B cell (primary cell): ENCODE results near the gene EFCAB9. TPM values are rescaled to one million over a fixed set of nuclear protein-coding genes. Genes with fewer than 3 reads are reported as not detected.

ENCODE experiments used
- ATAC-seq: fragments of 200-7000 bp; cut with Tn5 transposase; one replicate; pipeline ENCODE4 v1.10.0; 2021; ENCODE audit warnings: low read depth, mild to moderate bottlenecking, moderate number of reproducible peaks, moderate library complexity
- CTCF ChIA-PET: fragments of 350-600 bp; sonication (Branson Sonifier 250); formaldehyde crosslinking; loops from one replicate; lab custom pipeline; 2021; ENCODE audit warnings: antibody characterized with exemption, inconsistent platforms; lab: Charles Lee
- POLR2A ChIA-PET: fragments of 350-600 bp; sonication (Branson Sonifier 250); formaldehyde crosslinking; loops from one replicate; lab custom pipeline; 2021; ENCODE audit warnings: antibody characterized with exemption; lab: Charles Lee
- DNase-seq: peaks from one replicate; pipeline ENCODE4 v3.0.0; 2013
- H2AFZ ChIP-seq: 2 replicates; pipeline ENCODE4 v1.6.1; 2012; ENCODE audit warnings: mild to moderate bottlenecking, low read depth, low read length; ENCODE audit not compliant: insufficient read depth, poor library complexity, severe bottlenecking
- H3K27ac ChIP-seq, 2 donors: 1 replicate in 1 of 2; 2 replicates in 1 of 2; pipeline ENCODE4 v1.5.1; 2012 to 2013; ENCODE audit warnings: low read length in 2 of 2, mild to moderate bottlenecking in 2 of 2, moderate library complexity in 1 of 2
- H3K27me3 ChIP-seq, 4 experiments: fragments of 200-600 bp in 1 of 4; sonication (generic) in 1 of 4; replicated peaks in 1 of 4; 1 replicate in 2 of 4; 2 replicates in 2 of 4; pipeline versions ENCODE4 v1.6.1 to v1.7.0; 2013 to 2016; ENCODE audit warnings: low read length in 3 of 4, mild to moderate bottlenecking in 2 of 4, mixed read lengths in 1 of 4, moderate library complexity in 1 of 4; ENCODE audit not compliant: insufficient read depth in 4 of 4, control insufficient read depth in 3 of 4; ENCODE audit errors: control extremely low read depth in 1 of 4
- H3K36me3 ChIP-seq, 2 experiments: replicated peaks in 1 of 2; 1 replicate in 1 of 2; 2 replicates in 1 of 2; pipeline versions ENCODE4 v1.6.1 to v1.7.1; 2013; ENCODE audit warnings: low read length in 1 of 2; ENCODE audit not compliant: insufficient read depth in 2 of 2, control insufficient read depth in 1 of 2; ENCODE audit errors: control extremely low read depth in 1 of 2, extremely low read depth in 1 of 2
- H3K4me1 ChIP-seq, 2 donors: fragments of 200-600 bp in 1 of 2; sonication (generic) in 1 of 2; 1 replicate in 1 of 2; 2 replicates in 1 of 2; pipeline versions ENCODE4 v1.5.1 to v1.6.1; 2013 to 2017; ENCODE audit warnings: low read length in 2 of 2; ENCODE audit not compliant: control insufficient read depth in 2 of 2, insufficient read depth in 2 of 2
- H3K4me2 ChIP-seq: replicated peaks from 2 replicates; pipeline ENCODE3; 2012; ENCODE audit warnings: mild to moderate bottlenecking, low read depth, low read length; ENCODE audit not compliant: poor library complexity, severe bottlenecking
- H3K4me3 ChIP-seq, 5 experiments: fragments of 200-600 bp in 1 of 5; sonication (generic) in 1 of 5; 1 replicate in 3 of 5; 2 replicates in 2 of 5; pipeline versions ENCODE4 v1.5.1 to v1.7.0; 2011 to 2016; ENCODE audit warnings: low read length in 4 of 5, mild to moderate bottlenecking in 4 of 5, low read depth in 2 of 5, control low read depth in 1 of 5, moderate library complexity in 1 of 5; ENCODE audit not compliant: insufficient read depth in 1 of 5; ENCODE audit errors: control extremely low read depth in 1 of 5, extremely low read depth in 1 of 5
- H3K79me2 ChIP-seq: fragments of 200-600 bp; sonication (generic); one replicate; pipeline ENCODE4 v1.6.0; 2016; ENCODE audit warnings: low read length; ENCODE audit not compliant: control insufficient read depth, insufficient read depth
- H3K9ac ChIP-seq: fragments of 200-600 bp; sonication (generic); 2 replicates; pipeline ENCODE4 v1.6.1; 2017; ENCODE audit warnings: mild to moderate bottlenecking, low read length, moderate library complexity
- H3K9me3 ChIP-seq, 3 donors: one replicate each; pipeline versions ENCODE4 v1.6.1 to v1.7.1; 2013; ENCODE audit warnings: low read length in 2 of 3; ENCODE audit not compliant: control insufficient read depth in 2 of 3, insufficient read depth in 1 of 3; ENCODE audit errors: control extremely low read depth in 1 of 3
- H4K20me1 ChIP-seq: 2 replicates; pipeline ENCODE4 v1.6.0; 2012; ENCODE audit warnings: mild to moderate bottlenecking, low read length; ENCODE audit not compliant: insufficient read depth, control insufficient read depth, poor library complexity, severe bottlenecking
- H3K27ac Mint-ChIP-seq: one replicate; pipeline ENCODE4 v1.8.0; 2021; ENCODE audit warnings: mixed read lengths
- H3K27me3 Mint-ChIP-seq: one replicate; pipeline ENCODE4 v1.8.0; 2021; ENCODE audit warnings: mixed read lengths
- H3K4me1 Mint-ChIP-seq: one replicate; pipeline ENCODE4 v1.8.0; 2021; ENCODE audit warnings: mixed read lengths
- H3K4me3 Mint-ChIP-seq: one replicate; pipeline ENCODE4 v1.8.0; 2021; ENCODE audit warnings: mixed read lengths
- H3K9me3 Mint-ChIP-seq: one replicate; pipeline ENCODE4 v1.8.0; 2022; ENCODE audit warnings: mixed read lengths; ENCODE audit not compliant: insufficient read depth
- EZH2 ChIP-seq: IDR thresholded peaks from 2 replicates; pipeline ENCODE4 v1.6.1; 2012; ENCODE audit warnings: borderline replicate concordance, low read depth, mild to moderate bottlenecking, moderate library complexity, low read length; ENCODE audit not compliant: insufficient read depth, poor library complexity, severe bottlenecking
- WGBS: methylation state at CpG from one replicate; pipeline ENCODE4 v1.1.5; 2013; ENCODE audit warnings: missing lambda C conversion rate; ENCODE audit not compliant: insufficient coverage; 5-methylcytosine and 5-hydroxymethylcytosine counted together
- intact Hi-C: fragments of 100-400 bp; cut with micrococcal nuclease; formaldehyde crosslinking; loops from one replicate; pipeline ENCODE4 v1.10.0; 2022
- polyA plus RNA-seq: library from polyadenylated mRNA; depleted of rRNA; stranded (reverse); fragments of >200 nt; gene quantifications from 2 replicates; pipeline ENCODE4 v1.2.3, GENCODE V29; 2012
- total RNA-seq, 2 donors: library from RNA; stranded (reverse); fragments of 120-200 nt in 1 of 2; gene quantifications; 1 replicate in 1 of 2; 2 replicates in 1 of 2; pipeline versions ENCODE4 v1.2.3 to v1.2.4, GENCODE V29; 2013 to 2022
- TF ChIP-seq, protein P1 (sequence below): fragments of 200-600 bp; IDR thresholded peaks from one replicate; pipeline ENCODE4 v1.8.0; 2022; ENCODE audit warnings: antibody characterized with exemption, mild to moderate bottlenecking

Gene EFCAB9
- total and polyA plus RNA-seq, 2 donors (not counting 1 experiment from before 2014, with no cell fraction given): not detected

DNA sequence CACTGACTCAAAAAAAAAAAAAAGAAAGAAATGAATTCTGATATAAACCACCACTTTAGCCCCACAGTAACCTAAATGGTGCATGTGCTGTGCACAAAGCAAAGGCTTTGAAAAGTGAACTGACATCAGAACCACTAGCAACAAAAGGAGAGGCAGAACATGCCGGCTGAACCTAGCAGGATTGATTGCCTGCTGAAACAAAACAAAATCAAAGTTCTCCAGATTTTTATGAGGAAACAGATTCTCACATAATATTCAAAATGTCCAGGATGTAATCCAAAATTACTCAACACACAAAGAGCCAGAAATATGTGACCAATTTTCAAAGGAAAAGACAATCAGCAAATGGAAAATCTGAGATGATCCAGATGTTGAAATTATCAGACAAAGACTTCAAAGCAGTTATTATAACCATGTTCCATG lies 51.7 kb downstream of the EFCAB9 start:
- peaks cover 2% of the 10 kb centered on the region for H3K4me1 Mint-ChIP-seq
- peaks cover 48% of the 10 kb centered on the region for H3K79me2 ChIP-seq

DNA sequence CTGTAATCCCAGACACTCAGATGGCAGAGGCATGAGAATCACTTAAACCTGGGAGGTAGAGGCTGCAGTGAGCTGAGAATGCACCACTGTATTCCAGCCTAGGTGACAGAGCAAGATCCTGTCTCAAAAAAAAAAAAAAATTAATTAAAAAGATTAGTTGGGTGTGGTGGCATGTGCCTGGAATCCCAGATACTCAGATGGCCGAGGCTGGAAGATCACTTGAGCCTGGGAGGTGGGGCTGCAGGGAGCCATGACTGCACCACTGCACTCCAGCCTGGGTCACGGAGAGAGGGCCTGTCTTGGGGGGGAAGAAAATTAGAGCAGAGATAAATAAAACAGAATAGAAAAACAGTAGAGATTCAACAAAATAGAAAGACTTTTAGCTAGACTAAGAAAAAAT lies 54.7 kb downstream of the EFCAB9 start:
- Histone ChIP-seq H2AFZ (no peak overlapping the region), H3K4me2 (no peak overlapping the region), H4K20me1 (peaks cover 4% of the 10 kb centered on the region), H3K9me3 (peaks cover 0 to 33% (median 21%) of the 10 kb centered on the region in 3 donors), H3K27me3 (no peaks in the 10 kb centered on the region), H3K4me1 (no peaks in the 10 kb centered on the region), H3K9ac (no peak overlapping the region), H3K4me3 (no peak overlapping the region), H3K27ac (no peak overlapping the region), H3K79me2 (peaks cover 41% of the 10 kb centered on the region), H3K36me3 (no peaks in the 10 kb centered on the region)
- Mint-ChIP-seq H3K27me3 (no peaks in the 10 kb centered on the region), H3K4me1 (no peaks in the 10 kb centered on the region), H3K4me3 (no peak overlapping the region), H3K27ac (no peak overlapping the region), H3K9me3 (peaks cover 3% of the 10 kb centered on the region)
- no peak for TF ChIP-seq EZH2
- TF ChIP-seq, protein P1, sequence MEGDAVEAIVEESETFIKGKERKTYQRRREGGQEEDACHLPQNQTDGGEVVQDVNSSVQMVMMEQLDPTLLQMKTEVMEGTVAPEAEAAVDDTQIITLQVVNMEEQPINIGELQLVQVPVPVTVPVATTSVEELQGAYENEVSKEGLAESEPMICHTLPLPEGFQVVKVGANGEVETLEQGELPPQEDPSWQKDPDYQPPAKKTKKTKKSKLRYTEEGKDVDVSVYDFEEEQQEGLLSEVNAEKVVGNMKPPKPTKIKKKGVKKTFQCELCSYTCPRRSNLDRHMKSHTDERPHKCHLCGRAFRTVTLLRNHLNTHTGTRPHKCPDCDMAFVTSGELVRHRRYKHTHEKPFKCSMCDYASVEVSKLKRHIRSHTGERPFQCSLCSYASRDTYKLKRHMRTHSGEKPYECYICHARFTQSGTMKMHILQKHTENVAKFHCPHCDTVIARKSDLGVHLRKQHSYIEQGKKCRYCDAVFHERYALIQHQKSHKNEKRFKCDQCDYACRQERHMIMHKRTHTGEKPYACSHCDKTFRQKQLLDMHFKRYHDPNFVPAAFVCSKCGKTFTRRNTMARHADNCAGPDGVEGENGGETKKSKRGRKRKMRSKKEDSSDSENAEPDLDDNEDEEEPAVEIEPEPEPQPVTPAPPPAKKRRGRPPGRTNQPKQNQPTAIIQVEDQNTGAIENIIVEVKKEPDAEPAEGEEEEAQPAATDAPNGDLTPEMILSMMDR: no peak
- intact Hi-C loops: no loop called here
- 88% methylated on average over 1 of the region's 2 CpGs for WGBS
- ChIA-PET POLR2A (no interaction called here), CTCF (no interaction called here)
- DNase-seq: no peak
- no peak for ATAC-seq

More for the DNA sequence above, 51.7 kb downstream of the EFCAB9 start:
- no peak overlapping the region for H3K9ac ChIP-seq
- 100% methylated on average over 1 of the region's 1 CpG for WGBS
- ATAC-seq (no peak), DNase-seq (no peak)
- H3K9me3 Mint-ChIP-seq: peaks cover 6% of the 10 kb centered on the region
- H3K27ac Mint-ChIP-seq: no peak overlapping the region
- H2AFZ ChIP-seq: no peak overlapping the region
- ChIA-PET POLR2A (no interaction called here), CTCF (no interaction called here)
- H3K4me2 ChIP-seq: no peak overlapping the region
- H3K9me3 ChIP-seq: peaks cover 0 to 15% (median 2%) of the 10 kb centered on the region in 3 donors
- no peak overlapping the region for H3K27ac ChIP-seq
- H3K36me3 ChIP-seq: no peaks in the 10 kb centered on the region
- no peaks in the 10 kb centered on the region for H3K4me1 ChIP-seq
- H3K27me3 ChIP-seq: no peaks in the 10 kb centered on the region
- H4K20me1 ChIP-seq: peaks cover 4% of the 10 kb centered on the region
- no peak overlapping the region for H3K4me3 Mint-ChIP-seq
- no peaks in the 10 kb centered on the region for H3K27me3 Mint-ChIP-seq
- intact Hi-C loops: no loop called here
- TF ChIP-seq, protein P1: no peak
- no peak for TF ChIP-seq EZH2
- H3K4me3 ChIP-seq: no peak overlapping the region
